Measurements from ENCODE around the gene USP5.
A peak's percentile ranks its signal among the peaks of the same experiment; 100 is the strongest.
"Not testable (repeated sequence)": the region's sequence is repeated elsewhere in the genome, so short reads cannot be mapped to it uniquely, and the experiment has no call there.

The USP5 gene

GRCh38 chr12:6890789-6891645 is 39.1 kb downstream of the USP5 start:
- DNase-seq, result peak; percentile 96

GRCh38 chr12:6891646-6892001 is 39.7 kb downstream of the USP5 start:
- DNase-seq, result no peak

GRCh38 chr12:6892683-6893082 is 40.7 kb downstream of the USP5 start:
- DNase-seq, result not testable (repeated sequence)

DNA sequence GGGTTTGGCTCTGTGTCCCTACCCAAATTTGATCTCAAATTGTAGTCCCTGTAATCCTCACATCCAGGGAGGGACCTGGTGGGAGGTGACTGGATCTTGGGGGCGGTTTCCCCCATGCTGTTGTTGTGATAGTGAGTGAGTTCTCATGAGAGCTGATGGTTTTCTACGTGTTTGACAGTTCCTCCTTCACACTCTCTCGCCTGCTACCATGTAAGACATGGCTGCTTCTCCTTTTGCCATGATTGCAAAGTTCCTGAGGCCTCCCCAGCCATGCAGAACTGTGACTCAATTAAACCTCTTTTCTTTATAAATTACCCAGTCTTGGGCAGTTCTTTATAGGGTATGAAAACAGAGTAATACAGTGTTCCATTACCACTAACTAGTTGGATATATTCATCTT is 42.4 kb downstream of the USP5 start:
- DNase-seq, result no peak

- no peak for DNase-seq
Measured at GRCh38 chr12:6896846-6897435, 45.0 kb downstream of the USP5 start.

GRCh38 chr12:6899427-6899826 is 47.5 kb downstream of the USP5 start:
- no peak for DNase-seq

DNA sequence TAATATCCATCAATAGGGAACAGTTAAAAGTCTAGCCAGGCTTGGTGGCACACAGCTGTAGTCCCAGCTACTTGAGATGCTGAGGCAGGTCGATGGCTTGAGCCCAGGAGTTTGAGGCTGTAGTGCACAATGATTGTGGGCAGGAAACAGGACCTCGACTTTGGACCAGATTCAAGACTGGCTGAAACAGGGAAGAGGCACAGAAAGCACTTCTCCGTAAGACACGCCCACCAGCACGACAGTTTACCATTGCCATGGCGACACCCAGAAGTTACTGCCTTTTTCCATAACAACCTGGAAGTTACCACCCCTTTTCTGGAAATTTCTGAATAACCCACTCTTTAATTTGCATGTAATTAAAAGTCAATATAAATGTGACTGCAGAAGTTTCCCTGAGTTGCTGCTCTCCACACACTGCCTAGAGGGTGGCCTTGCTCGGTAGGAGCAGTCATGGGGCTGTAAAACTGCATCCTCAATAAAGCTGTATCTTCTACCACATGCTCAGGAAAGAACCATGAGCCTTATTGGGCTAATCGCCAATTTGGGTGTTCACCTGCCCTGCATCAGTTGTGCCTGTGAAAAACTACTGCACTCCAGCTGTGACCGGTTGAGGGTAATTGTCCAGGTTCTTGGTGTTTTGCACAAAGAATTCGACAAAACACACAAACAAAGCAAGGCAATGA is 48.0 kb downstream of the USP5 start:
- no peak for DNase-seq

DNA sequence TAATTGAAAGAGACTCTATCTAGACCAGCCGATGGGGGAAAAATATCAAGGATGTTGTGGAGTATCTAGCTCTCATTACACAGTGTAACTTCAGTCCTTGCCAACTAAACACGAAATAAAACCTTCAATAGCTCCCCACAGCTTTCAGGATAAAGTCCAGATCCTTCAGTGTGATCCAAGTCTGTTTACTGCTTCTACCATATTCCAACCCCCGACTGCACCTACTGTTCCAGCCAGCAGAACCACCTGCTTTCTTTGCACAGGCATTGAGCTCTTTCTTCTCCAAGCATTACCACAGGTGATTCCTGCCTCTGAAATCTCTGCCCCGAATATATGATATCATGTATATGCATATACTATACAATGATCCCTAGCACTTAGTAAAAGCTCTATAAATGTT is 50.5 kb downstream of the USP5 start:
- no peak for DNase-seq

- no peak for DNase-seq
Measured at GRCh38 chr12:6903722-6904121, 51.8 kb downstream of the USP5 start.

DNA sequence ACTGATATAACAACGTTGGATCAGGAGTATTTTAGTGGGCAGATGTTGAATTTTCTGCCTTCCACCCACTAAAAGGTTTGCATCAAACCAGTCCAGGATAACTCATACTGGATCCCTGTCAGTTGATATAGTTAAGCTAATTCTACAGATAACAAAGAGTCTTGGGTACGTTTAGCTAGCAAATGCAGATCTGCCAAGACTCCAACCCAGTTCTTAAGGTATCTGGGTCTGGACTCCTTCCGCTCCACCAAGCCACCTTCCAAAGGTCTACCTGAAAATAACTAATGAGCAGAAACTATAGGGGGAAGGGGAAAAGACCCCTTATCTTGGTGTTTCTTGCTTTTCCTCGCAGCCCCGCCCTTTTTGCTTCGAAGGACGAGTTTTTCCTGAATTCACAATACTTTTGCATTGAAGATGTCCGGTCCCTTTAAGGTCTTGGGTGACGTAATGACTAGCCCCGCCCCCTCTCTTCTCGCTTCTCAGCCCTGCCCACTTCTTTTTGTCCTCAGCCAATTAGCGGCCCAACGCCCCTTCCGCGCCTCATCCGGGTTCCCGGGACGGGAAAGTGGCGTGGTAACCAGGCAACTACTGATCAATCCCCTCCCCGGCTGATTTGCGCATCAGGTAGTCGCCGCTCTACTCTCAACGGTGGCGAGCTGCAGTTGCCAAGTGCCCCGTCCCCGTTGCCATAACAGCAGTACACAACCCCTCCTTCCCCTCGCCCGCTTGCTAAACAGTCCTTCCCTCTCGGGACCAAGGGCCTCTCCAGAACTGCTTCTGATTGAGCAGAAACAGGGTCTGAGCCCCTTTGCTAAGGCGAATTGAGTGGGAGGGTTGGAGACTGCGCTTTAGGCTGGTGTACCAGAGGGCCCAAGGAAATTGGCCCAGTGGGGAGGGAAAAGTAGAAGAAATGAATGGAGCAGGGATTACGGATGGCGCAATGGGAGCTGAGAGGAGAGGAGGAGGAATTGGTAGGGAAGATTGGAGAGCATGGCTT is 52.6 kb downstream of the USP5 start, which contains the start of gene LRRC23:
Gene LRRC23 (plus strand): TSS at position 543 of the 997 bp plus-strand sequence. CDS start 812 bp downstream, outside the sequence.
- DNase-seq, result peak; percentile 98

DNA sequence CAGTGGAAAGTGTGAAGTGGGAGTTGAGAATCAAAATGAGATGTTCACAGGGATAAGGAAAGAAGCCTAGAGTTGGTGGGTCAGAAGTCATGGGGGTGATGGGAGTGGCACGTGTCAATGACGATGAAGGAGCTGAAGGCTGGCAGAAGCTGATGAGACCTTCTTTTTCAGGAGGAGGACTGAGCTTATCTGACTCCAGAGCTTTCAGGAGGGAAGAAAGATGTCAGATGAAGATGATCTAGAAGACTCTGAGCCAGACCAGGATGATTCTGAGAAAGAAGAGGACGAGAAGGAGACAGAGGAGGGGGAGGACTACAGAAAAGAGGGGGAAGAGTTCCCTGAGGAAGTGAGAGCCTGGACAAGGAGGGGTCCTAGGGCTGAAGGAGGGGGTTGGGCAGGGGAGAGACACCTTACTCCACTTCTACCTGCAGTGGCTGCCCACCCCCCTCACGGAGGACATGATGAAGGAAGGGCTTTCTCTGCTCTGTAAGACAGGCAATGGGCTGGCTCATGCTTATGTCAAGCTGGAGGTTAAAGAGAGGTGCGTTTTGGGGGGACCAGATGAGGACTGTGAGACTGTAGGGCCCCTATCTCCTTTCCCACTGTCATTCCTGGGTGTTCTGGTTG is 53.6 kb downstream of the USP5 start:
- no peak for DNase-seq

DNA sequence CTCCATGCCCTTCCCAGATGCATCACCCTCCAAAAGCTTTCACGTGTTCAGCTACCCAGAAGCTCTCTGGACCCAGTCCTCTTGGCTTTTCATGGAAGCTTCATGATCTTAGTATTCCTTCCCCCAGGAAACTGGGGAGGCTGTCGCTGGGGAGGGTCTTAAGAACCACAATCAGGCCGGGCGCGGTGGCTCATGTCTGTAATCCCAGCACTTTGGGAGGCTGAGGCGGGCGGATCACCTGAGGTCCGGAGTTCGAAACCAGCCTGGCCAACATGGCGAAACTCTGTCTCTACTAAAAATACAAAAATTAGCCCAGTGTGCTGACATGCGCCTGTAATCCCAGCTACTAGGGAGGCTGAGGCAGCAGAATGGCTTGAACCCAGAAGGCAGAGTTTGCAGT is 56.2 kb downstream of the USP5 start:
- DNase-seq, result not testable (repeated sequence)

DNA sequence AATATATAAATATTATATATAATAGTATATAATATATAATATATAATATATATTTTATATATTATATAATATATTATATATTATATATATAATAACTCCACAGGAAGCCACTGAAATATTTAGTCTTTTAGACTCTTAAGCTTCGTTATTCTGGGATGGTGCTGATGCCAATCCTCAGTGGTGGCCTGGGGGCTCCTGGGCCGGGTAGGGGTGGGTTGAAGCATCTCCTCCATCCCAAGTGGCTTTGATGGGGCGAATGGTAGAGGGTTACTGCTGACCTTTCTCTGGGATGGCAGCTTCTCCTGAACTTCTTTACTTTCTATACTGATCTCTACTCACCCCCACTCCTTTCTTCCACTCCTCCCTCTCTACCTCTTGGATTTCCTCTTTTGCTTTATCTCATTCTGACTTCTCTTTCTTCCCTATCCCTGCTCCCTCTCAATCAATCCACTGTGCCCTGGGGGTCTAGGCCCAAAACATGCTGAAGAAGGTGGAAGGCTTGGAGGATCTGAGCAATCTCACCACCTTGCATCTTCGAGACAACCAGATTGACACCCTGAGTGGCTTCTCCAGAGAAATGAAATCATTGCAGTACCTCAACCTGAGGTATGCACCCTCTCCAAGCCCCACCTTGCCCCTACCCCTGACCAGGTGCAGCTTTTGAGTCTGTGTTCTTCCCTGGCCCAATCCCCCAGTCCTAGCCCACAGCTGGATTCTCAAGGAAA is 57.6 kb downstream of the USP5 start:
- no peak for DNase-seq

- no peak for DNase-seq
Measured at GRCh38 chr12:6912164-6912935, 60.4 kb downstream of the USP5 start.

- DNase-seq, result peak; percentile 70
Measured at GRCh38 chr12:6914246-6914946, 62.4 kb downstream of the USP5 start, which contains the start of gene ENO2. ENO2 (plus strand) TSS chr12:6914580; CDS start chr12:6915833, 1,253 bp downstream.

DNA sequence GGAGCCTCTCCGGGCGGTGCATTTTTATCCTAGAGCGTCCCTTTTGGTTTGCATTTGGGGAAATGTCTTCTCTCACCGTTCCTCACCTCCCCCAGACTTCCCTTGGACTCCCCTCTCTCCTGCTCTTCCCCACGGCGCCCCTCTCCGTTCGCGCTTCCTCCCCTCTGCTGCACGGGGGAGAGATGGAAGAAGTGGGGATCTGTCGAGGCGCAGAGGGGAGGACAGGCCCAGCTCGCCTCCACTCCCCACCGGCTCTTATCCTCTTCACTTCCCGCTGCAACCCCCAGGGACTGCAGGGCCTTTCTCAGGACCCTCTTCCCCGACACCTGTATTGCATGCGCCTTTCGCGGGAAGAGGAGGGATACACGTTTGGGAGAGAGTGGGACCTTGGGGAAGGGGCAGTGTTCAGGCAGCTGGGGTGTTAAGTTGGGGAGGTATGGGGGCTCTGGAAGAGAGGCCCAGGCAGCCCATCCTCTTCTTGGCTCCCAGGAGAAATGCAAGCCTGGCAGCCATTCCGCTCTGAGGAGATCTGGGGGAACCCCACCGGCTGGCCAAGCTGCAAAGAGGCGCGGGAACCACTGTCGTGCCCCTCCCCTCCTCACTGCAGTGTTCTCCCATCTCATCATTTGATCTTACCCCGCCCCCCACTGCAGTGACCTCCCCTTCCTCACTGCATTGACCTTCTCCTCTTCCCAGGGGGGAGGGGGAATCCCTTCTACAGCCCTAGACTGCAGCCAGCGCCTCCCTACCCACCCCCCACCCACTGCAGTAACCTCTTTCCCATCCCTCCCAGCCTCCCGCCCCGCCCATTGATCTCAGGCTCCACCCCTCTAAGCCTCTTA is 63.2 kb downstream of the USP5 start:
- peak; percentile 36 for DNase-seq

DNA sequence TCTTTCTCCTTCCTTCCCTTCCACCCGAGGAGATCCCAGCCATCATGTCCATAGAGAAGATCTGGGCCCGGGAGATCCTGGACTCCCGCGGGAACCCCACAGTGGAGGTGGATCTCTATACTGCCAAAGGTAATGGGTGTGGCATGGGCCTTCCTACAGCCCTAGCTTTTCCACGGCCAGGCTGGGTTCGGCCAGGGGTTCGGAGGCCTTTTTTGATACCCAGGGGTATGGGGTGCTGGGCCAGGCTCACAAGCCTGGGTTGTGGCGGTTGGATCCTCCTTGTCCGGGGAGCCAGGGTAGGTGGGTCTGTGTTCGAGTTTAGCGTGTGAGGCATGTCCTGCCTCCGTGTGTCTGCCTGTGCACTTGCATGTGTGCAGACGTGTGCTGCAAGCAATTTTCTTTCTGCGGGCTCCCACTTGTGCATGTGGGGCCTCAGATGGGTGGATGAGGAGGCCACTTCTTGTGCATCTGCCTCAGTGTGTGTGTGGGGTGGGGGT is 63.9 kb downstream of the USP5 start:
- no peak for DNase-seq

All from NCI-H1436 (cell line).